Panc1 (cell line): ENCODE results near the gene MTG1. TPM values are rescaled to one million over a fixed set of nuclear protein-coding genes. Genes with fewer than 3 reads are reported as not detected.

Source experiments
- ATAC-seq: fragments of 200-7000 bp; cut with Tn5 transposase; 2 replicates; pipeline ENCODE4 v1.9.1; 2020; ENCODE audit warnings: mild to moderate bottlenecking, moderate library complexity
- BruUV-seq: library from RNA; stranded (reverse); fragments of 400-500 nt; replicated peaks from 2 replicates; lab custom pipeline; 2021; lab: Mats Ljungman, UMichigan
- CTCF ChIA-PET: fragments of 300-600 bp; sonication (Branson Sonifier 250); formaldehyde crosslinking; loops from one replicate; lab custom pipeline; 2022; ENCODE audit warnings: antibody characterized with exemption; lab: Charles Lee
- POLR2A ChIA-PET: fragments of 300-600 bp; sonication (Branson Sonifier 250); formaldehyde crosslinking; loops from one replicate; lab custom pipeline; 2022; ENCODE audit warnings: antibody characterized with exemption; lab: Charles Lee
- DNase-seq: peaks from one replicate; pipeline ENCODE4 v3.0.0-alpha.2; 2010; ENCODE audit warnings: low read depth, low spot score
- H3K27ac ChIP-seq: 2 replicates; pipeline ENCODE4 v1.5.1; 2011; ENCODE audit warnings: mild to moderate bottlenecking, low read length, inconsistent platforms
- H3K27me3 ChIP-seq: fragments of 200-500 bp; sonication (Bioruptor generic); 2 replicates; pipeline ENCODE4 v1.6.0; 2014; ENCODE audit warnings: low read length, inconsistent platforms; ENCODE audit not compliant: control insufficient read depth, insufficient read depth
- H3K36me3 ChIP-seq: fragments of 200-500 bp; sonication (Bioruptor generic); 2 replicates; pipeline ENCODE4 v1.5.1; 2014; ENCODE audit warnings: inconsistent platforms, mild to moderate bottlenecking, low read length, moderate library complexity; ENCODE audit not compliant: control insufficient read depth, insufficient read depth
- H3K4me1 ChIP-seq: 2 replicates; pipeline ENCODE4 v1.5.1; 2011; ENCODE audit warnings: inconsistent platforms, mild to moderate bottlenecking, low read length, moderate library complexity; ENCODE audit not compliant: control insufficient read depth, insufficient read depth
- H3K4me3 ChIP-seq, 2 experiments: 2 replicates each; pipeline ENCODE4 v1.5.1; 2011 to 2012; ENCODE audit warnings: low read depth in 2 of 2, low read length in 2 of 2, mild to moderate bottlenecking in 2 of 2, inconsistent platforms in 1 of 2, moderate library complexity in 1 of 2
- H3K9me3 ChIP-seq: fragments of 200-500 bp; sonication (Bioruptor generic); 2 replicates; pipeline ENCODE4 v1.5.1; 2014; ENCODE audit warnings: low read depth, mild to moderate bottlenecking, inconsistent platforms, low read length, moderate library complexity; ENCODE audit not compliant: control insufficient read depth, insufficient read depth
- CTCF ChIP-seq: fragments of 450-650 bp; IDR thresholded peaks from 2 replicates; pipeline ENCODE4 v1.5.1; 2017; ENCODE audit warnings: mild to moderate bottlenecking
- POLR2AphosphoS5 ChIP-seq: IDR thresholded peaks from 2 replicates; pipeline ENCODE4 v1.6.1; 2012; ENCODE audit warnings: mild to moderate bottlenecking, low read depth, low read length, moderate library complexity
- REST ChIP-seq, 2 experiments: IDR thresholded peaks; 2 replicates each; pipeline ENCODE4 v1.6.1; 2011 to 2012; ENCODE audit warnings: low read depth in 2 of 2, control low read depth in 1 of 2, low read length in 1 of 2, mild to moderate bottlenecking in 1 of 2, moderate library complexity in 1 of 2; ENCODE audit not compliant: insufficient read depth in 1 of 2
- SIN3A ChIP-seq: IDR thresholded peaks from 2 replicates; pipeline ENCODE4 v1.6.1; 2012; ENCODE audit warnings: low read depth, mild to moderate bottlenecking, low read length, moderate library complexity, borderline replicate concordance; ENCODE audit not compliant: insufficient read depth
- TCF7L2 ChIP-seq: IDR thresholded peaks from 2 replicates; pipeline ENCODE4 v1.6.1; 2011; ENCODE audit warnings: mild to moderate bottlenecking, low read depth, low read length, inconsistent platforms
- in situ Hi-C: cut with HindIII; loops from 2 replicates; pipeline ENCODE4 v1.10.0; 2016; ENCODE audit warnings: low sequenced_read_pairs, low pct_unique_long_range_greater_than_20kb
- intact Hi-C: fragments of 100-400 bp; cut with micrococcal nuclease; formaldehyde crosslinking; loops from one replicate; pipeline ENCODE4 v1.10.0; 2022; ENCODE audit not compliant: unreplicated experiment
- total RNA-seq: library from RNA; stranded (reverse); gene quantifications from one replicate; pipeline ENCODE4 v1.2.1, GENCODE V29; 2021; ENCODE audit not compliant: unreplicated experiment

Gene MTG1
- total RNA-seq, 1 experiment from 2014 or later, result 96.4 TPM

DNA sequence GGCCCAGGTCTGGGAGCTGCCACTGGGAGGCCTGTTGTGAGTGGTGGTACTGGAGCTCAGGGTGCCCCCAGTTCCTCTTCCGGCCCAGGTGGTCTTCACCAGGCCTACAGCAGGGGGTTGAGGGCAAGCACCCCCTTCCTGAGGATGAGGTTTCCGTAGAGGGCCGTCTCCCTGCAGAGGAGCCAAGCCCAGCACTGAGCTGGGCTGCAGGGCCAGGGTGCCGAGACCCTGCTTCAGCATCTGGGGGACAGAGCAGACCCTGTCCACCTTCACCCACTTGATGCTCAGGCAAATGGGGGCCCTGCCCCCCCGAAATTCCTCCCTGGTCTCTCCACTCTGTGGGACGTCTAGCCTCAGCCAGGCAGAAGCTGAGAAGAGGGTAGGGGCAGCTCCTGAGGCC is 38.7 kb upstream of the MTG1 start:
- no peaks in the 10 kb centered on the region for H3K27me3 ChIP-seq
- no peak overlapping the region for H3K27ac ChIP-seq
- ATAC-seq (no peak), DNase-seq (no peak)
- H3K36me3 ChIP-seq, result no peaks in the 10 kb centered on the region
- H3K4me1 ChIP-seq, result peaks cover 7% of the 10 kb centered on the region; the same call in 1 of the 2 replicates
- no peak for TF ChIP-seq REST (IDR thresholded peaks at IDR 0.05; ENCODE audit: insufficient read depth in 1 of 2, low read depth in 2 of 2, low read length in 1 of 2)
- no peak for TF ChIP-seq POLR2AphosphoS5
- no peak for TF ChIP-seq TCF7L2
- no peak for TF ChIP-seq CTCF
- no peak for TF ChIP-seq SIN3A
- in situ Hi-C loops, result no loop called here
- H3K4me3 ChIP-seq, result no peak overlapping the region
- CTCF ChIA-PET, result no interaction called here
- H3K9me3 ChIP-seq, result no peaks in the 10 kb centered on the region
- no TSS peak for BruUV-seq
- POLR2A ChIA-PET, result no interaction called here
- intact Hi-C loops, result no loop called here

DNA sequence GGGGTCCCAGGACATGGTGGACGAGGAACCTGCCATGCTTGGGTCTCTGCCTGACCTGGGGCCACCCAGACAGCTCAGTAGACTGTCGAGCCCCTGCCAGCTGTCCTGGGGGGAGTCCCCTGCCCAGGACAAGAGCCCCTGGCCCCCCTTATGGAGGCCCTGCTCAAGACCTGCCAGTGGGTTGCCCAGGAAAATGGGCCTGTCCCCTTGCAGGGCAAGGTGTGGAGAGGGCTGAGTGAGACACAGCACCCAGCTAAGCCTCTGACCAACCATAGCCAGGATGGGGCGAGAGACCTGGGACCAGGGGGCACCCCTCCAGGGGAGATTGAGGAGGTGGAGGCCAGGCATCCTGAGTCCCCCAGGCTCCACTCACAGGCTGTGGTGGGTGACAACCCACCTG is 38.0 kb upstream of the MTG1 start:
- in situ Hi-C loops (no loop called here), intact Hi-C loops (no loop called here)
- Histone ChIP-seq H3K27ac (no peak overlapping the region), H3K27me3 (no peaks in the 10 kb centered on the region), H3K4me1 (peaks cover 6% of the 10 kb centered on the region; the same call in 1 of the 2 replicates), H3K36me3 (no peaks in the 10 kb centered on the region), H3K4me3 (no peak overlapping the region), H3K9me3 (no peaks in the 10 kb centered on the region)
- ChIA-PET CTCF (no interaction called here), POLR2A (no interaction called here)
- no peak for TF ChIP-seq CTCF
- no peak for TF ChIP-seq POLR2AphosphoS5
- no peak for TF ChIP-seq TCF7L2
- TF ChIP-seq REST (IDR thresholded peaks at IDR 0.05; ENCODE audit: insufficient read depth in 1 of 2, low read depth in 2 of 2, low read length in 1 of 2), result no peak
- no peak for TF ChIP-seq SIN3A
- DNase-seq (no peak), ATAC-seq (no peak)
- BruUV-seq, result no TSS peak
